ENCODE data around the gene COL24A1.
A peak's percentile ranks its signal among the peaks of the same experiment; 100 is the strongest.

COL24A1 gene

GRCh38 chr1:85998105-85998855 lies 158.3 kb downstream of the COL24A1 start:
- DNase-seq = no peak
- Histone ChIP-seq H2AFZ (ENCODE audit: low read depth, low read length) (no peak overlapping the region), H3K9me3 (ENCODE audit: insufficient read depth, low read length, severe bottlenecking) (no peaks in the 10 kb centered on the region), H4K20me1 (ENCODE audit: insufficient read depth, low read length) (no peaks in the 10 kb centered on the region), H3K4me1 (ENCODE audit: insufficient read depth, low read length) (peaks cover 12% of the 10 kb centered on the region), H3K27ac (ENCODE audit: low read length) (no peak overlapping the region), H3K4me2 (ENCODE audit: insufficient read depth, low read length) (no peak overlapping the region), H3K9ac (ENCODE audit: low read depth, low read length) (no peak overlapping the region), H3K36me3 (ENCODE audit: insufficient read depth, low read length) (no peaks in the 10 kb centered on the region), H3K4me3 (ENCODE audit: low read depth in 1 of 2, low read length in 2 of 2) (no peak overlapping the region), H3K79me2 (ENCODE audit: insufficient read depth, low read length) (no peaks in the 10 kb centered on the region), H3K27me3 (ENCODE audit: insufficient read depth, low read length, poor library complexity) (no peaks in the 10 kb centered on the region)
- no peak for ATAC-seq (ENCODE audit: insufficient read depth, low read depth)
- TF ChIP-seq CTCF (IDR thresholded peaks at IDR 0.05; ENCODE audit: borderline replicate concordance, extremely low read depth, low read length, poor library complexity, severe bottlenecking) (no peak), EZH2 (IDR thresholded peaks at IDR 0.05; ENCODE audit: borderline replicate concordance, low read depth, low read length, severe bottlenecking) (no peak)

DNA sequence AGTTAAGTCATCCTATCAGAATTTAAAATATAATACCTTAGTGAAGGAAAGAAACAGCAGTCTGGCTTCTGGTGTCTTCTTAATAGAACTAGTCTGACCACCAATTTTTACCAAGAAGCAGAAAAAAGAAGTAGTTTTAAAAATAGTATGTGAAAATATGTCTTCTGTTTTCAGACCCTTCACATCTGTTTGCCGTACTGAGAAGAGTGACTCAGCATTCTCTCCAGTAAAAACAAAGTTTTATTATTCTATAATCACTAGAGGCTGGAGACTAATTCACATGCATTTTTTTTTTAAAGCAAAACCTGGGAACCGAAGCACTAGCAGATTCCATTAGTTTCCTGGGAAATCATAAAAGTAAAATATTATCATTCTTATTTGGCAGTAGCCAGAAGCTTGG lies 163.8 kb downstream of the COL24A1 start:
- no peak for DNase-seq
- Histone ChIP-seq H3K27me3 (ENCODE audit: insufficient read depth, low read length, poor library complexity) (no peaks in the 10 kb centered on the region), H3K4me2 (ENCODE audit: insufficient read depth, low read length) (no peak overlapping the region), H3K9me3 (ENCODE audit: insufficient read depth, low read length, severe bottlenecking) (no peaks in the 10 kb centered on the region), H4K20me1 (ENCODE audit: insufficient read depth, low read length) (no peaks in the 10 kb centered on the region), H3K9ac (ENCODE audit: low read depth, low read length) (no peak overlapping the region), H3K36me3 (ENCODE audit: insufficient read depth, low read length) (no peaks in the 10 kb centered on the region), H2AFZ (ENCODE audit: low read depth, low read length) (no peak overlapping the region), H3K4me3 (ENCODE audit: low read depth in 1 of 2, low read length in 2 of 2) (no peak overlapping the region), H3K27ac (ENCODE audit: low read length) (no peak overlapping the region), H3K4me1 (ENCODE audit: insufficient read depth, low read length) (peaks cover 26% of the 10 kb centered on the region), H3K79me2 (ENCODE audit: insufficient read depth, low read length) (no peaks in the 10 kb centered on the region)
- TF ChIP-seq EZH2 (IDR thresholded peaks at IDR 0.05; ENCODE audit: borderline replicate concordance, low read depth, low read length, severe bottlenecking) = no peak
- TF ChIP-seq CTCF (IDR thresholded peaks at IDR 0.05; ENCODE audit: borderline replicate concordance, extremely low read depth, low read length, poor library complexity, severe bottlenecking) = no peak
- no peak for ATAC-seq (ENCODE audit: insufficient read depth, low read depth)

GRCh38 chr1:85991261-85991660 lies 165.3 kb downstream of the COL24A1 start:
- Histone ChIP-seq H3K27me3 (ENCODE audit: insufficient read depth, low read length, poor library complexity) (no peaks in the 10 kb centered on the region), H3K4me1 (ENCODE audit: insufficient read depth, low read length) (peaks cover 26% of the 10 kb centered on the region), H3K36me3 (ENCODE audit: insufficient read depth, low read length) (no peaks in the 10 kb centered on the region), H3K4me2 (ENCODE audit: insufficient read depth, low read length) (no peak overlapping the region), H3K27ac (ENCODE audit: low read length) (peak overlapping the region; percentile 20; the same call in 1 of the 2 replicates), H4K20me1 (ENCODE audit: insufficient read depth, low read length) (no peaks in the 10 kb centered on the region), H3K9ac (ENCODE audit: low read depth, low read length) (no peak overlapping the region), H3K79me2 (ENCODE audit: insufficient read depth, low read length) (no peaks in the 10 kb centered on the region), H2AFZ (ENCODE audit: low read depth, low read length) (peak overlapping the region; percentile 43), H3K4me3 (ENCODE audit: low read depth in 1 of 2, low read length in 2 of 2) (no peak overlapping the region), H3K9me3 (ENCODE audit: insufficient read depth, low read length, severe bottlenecking) (no peaks in the 10 kb centered on the region)
- TF ChIP-seq CTCF (IDR thresholded peaks at IDR 0.05; ENCODE audit: borderline replicate concordance, extremely low read depth, low read length, poor library complexity, severe bottlenecking) = no peak
- TF ChIP-seq EZH2 (IDR thresholded peaks at IDR 0.05; ENCODE audit: borderline replicate concordance, low read depth, low read length, severe bottlenecking) = no peak
- DNase-seq = no peak
- ATAC-seq (ENCODE audit: insufficient read depth, low read depth) = no peak
